SK-N-MC (cell line): ENCODE data around the gene HHAT.

Experiments used
- EZH2 ChIP-seq: fragments of 200-600 bp; sonication (generic); IDR thresholded peaks from one replicate; pipeline ENCODE4 v1.6.1; 2017; ENCODE audit warnings: antibody characterized with exemption
- POLR2AphosphoS5 ChIP-seq: IDR thresholded peaks from 2 replicates; pipeline ENCODE4 v1.6.1; 2012; ENCODE audit warnings: mild to moderate bottlenecking, low read depth, low read length, borderline replicate concordance

DNA sequence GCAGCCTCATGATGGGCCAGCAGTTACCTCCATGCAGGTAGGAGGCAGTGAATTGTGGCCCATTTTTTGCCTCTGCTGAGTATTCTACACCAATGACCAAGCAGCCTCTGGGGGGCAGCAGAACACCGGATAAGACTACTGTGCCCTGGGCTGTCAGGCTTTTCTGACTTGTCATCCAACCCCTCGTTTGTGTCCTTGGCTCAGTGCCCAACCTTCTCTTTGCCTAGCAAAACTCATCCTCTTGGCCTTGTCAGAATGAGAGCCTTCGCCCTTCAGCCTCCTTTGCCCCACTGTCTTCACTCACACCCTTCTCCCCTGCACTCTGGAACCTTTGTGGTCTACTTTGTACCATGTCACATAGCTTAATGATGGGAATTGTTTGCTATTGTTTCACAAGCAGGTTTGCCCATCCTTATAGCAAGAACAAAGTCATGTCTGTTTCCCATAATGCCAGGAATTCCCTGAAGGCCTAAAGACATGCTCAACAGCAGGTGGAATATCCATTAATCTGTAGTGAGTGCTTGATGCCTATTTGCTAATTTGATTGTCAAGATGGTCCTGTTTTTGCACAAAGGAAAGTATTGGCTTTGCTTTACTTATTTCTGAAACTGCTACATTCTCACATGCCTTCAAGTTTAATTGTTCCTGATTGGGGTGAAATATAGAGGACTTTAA, 255.9 kb downstream of the HHAT start:
- TF ChIP-seq POLR2AphosphoS5: no peak
- no peak for TF ChIP-seq EZH2
